Measurements from ENCODE around the gene CNN1.

- TF ChIP-seq EZH2phosphoT487 (IDR thresholded peaks at IDR 0.05; ENCODE audit: unreplicated experiment) (no peak), CTCF (conservative IDR thresholded peaks at IDR 0.05; ENCODE audit: low read depth in 2 of 2) (no peak), EZH2 (IDR thresholded peaks at IDR 0.05; ENCODE audit: low read depth, unreplicated experiment) (no peak), REST (IDR thresholded peaks at IDR 0.05; ENCODE audit: unreplicated experiment) (no peak), ZNF331 (CRISPR knock-in tag; IDR thresholded peaks at IDR 0.05; ENCODE audit: low read depth) (no peak), ZNF114 (CRISPR knock-in tag; IDR thresholded peaks at IDR 0.05) (no peak), POLR2AphosphoS5 (IDR thresholded peaks at IDR 0.05; ENCODE audit: low read depth) (peak; percentile 40; the same call in 1 of the 2 replicates), CREB1 (CRISPR knock-in tag; IDR thresholded peaks at IDR 0.05; ENCODE audit: low read depth) (peak; percentile 26; the same call in 1 of the 2 replicates), STAT1 (IDR thresholded peaks at IDR 0.05; ENCODE audit: unreplicated experiment) (no peak), JUNB (IDR thresholded peaks at IDR 0.05; ENCODE audit: unreplicated experiment) (no peak), NANOG (IDR thresholded peaks at IDR 0.05; ENCODE audit: borderline replicate concordance) (no peak)
- TF ChIP-seq, protein P1, sequence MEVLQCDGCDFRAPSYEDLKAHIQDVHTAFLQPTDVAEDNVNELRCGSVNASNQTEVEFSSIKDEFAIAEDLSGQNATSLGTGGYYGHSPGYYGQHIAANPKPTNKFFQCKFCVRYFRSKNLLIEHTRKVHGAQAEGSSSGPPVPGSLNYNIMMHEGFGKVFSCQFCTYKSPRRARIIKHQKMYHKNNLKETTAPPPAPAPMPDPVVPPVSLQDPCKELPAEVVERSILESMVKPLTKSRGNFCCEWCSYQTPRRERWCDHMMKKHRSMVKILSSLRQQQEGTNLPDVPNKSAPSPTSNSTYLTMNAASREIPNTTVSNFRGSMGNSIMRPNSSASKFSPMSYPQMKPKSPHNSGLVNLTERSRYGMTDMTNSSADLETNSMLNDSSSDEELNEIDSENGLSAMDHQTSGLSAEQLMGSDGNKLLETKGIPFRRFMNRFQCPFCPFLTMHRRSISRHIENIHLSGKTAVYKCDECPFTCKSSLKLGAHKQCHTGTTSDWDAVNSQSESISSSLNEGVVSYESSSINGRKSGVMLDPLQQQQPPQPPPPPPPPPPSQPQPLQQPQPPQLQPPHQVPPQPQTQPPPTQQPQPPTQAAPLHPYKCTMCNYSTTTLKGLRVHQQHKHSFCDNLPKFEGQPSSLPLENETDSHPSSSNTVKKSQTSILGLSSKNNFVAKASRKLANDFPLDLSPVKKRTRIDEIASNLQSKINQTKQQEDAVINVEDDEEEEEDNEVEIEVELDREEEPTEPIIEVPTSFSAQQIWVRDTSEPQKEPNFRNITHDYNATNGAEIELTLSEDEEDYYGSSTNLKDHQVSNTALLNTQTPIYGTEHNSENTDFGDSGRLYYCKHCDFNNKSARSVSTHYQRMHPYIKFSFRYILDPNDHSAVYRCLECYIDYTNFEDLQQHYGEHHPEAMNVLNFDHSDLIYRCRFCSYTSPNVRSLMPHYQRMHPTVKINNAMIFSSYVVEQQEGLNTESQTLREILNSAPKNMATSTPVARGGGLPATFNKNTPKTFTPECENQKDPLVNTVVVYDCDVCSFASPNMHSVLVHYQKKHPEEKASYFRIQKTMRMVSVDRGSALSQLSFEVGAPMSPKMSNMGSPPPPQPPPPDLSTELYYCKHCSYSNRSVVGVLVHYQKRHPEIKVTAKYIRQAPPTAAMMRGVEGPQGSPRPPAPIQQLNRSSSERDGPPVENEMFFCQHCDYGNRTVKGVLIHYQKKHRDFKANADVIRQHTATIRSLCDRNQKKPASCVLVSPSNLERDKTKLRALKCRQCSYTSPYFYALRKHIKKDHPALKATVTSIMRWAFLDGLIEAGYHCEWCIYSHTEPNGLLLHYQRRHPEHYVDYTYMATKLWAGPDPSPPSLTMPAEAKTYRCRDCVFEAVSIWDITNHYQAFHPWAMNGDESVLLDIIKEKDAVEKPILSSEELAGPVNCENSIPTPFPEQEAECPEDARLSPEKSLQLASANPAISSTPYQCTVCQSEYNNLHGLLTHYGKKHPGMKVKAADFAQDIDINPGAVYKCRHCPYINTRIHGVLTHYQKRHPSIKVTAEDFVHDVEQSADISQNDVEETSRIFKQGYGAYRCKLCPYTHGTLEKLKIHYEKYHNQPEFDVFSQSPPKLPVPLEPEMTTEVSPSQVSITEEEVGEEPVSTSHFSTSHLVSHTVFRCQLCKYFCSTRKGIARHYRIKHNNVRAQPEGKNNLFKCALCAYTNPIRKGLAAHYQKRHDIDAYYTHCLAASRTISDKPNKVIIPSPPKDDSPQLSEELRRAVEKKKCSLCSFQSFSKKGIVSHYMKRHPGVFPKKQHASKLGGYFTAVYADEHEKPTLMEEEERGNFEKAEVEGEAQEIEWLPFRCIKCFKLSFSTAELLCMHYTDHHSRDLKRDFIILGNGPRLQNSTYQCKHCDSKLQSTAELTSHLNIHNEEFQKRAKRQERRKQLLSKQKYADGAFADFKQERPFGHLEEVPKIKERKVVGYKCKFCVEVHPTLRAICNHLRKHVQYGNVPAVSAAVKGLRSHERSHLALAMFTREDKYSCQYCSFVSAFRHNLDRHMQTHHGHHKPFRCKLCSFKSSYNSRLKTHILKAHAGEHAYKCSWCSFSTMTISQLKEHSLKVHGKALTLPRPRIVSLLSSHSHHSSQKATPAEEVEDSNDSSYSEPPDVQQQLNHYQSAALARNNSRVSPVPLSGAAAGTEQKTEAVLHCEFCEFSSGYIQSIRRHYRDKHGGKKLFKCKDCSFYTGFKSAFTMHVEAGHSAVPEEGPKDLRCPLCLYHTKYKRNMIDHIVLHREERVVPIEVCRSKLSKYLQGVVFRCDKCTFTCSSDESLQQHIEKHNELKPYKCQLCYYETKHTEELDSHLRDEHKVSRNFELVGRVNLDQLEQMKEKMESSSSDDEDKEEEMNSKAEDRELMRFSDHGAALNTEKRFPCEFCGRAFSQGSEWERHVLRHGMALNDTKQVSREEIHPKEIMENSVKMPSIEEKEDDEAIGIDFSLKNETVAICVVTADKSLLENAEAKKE (CRISPR knock-in tag; IDR thresholded peaks at IDR 0.05): no peak
- TF ChIP-seq, protein P2, sequence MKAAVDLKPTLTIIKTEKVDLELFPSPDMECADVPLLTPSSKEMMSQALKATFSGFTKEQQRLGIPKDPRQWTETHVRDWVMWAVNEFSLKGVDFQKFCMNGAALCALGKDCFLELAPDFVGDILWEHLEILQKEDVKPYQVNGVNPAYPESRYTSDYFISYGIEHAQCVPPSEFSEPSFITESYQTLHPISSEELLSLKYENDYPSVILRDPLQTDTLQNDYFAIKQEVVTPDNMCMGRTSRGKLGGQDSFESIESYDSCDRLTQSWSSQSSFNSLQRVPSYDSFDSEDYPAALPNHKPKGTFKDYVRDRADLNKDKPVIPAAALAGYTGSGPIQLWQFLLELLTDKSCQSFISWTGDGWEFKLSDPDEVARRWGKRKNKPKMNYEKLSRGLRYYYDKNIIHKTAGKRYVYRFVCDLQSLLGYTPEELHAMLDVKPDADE (IDR thresholded peaks at IDR 0.05): no peak
Observed at GRCh38 chr19:11539495-11540365, 1.1 kb downstream of the CNN1 start.

Data from GM23338 (cell line).